ENCODE results near the gene POLR2M. TPM values are rescaled to one million over a fixed set of nuclear protein-coding genes. Genes with fewer than 3 reads are reported as not detected.

POLR2M gene
- total and polyA plus RNA-seq, 10 of the 15 experiments (the other 5 are each of a cell fraction or from before 2014, with no cell fraction given) = 5.8 to 364 (median 23.7) TPM

DNA sequence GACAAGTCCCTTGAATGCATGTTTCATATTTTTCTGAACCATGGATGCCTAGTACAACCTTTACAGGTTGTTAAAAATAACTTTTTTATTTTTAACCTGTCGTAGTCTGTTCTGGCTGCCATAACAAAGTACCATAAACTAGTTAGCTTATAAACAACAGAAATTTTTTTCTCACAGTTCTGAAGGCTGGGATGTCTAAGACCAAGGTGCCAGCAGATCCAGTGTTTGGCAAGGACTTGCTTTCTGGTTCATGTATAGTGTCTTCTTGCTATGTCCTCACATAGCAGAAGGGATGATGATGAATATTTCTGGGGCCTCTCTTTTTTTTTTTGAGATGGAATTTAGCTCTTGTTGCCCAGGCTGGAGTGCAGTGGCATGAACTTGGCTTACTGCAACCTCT is 23.0 kb upstream of the POLR2M start (continued):
- TF ChIP-seq CUX1 (IDR thresholded peaks at IDR 0.05; ENCODE audit: insufficient replicate concordance, low read depth, low read length) (no peak), BCLAF1 (IDR thresholded peaks at IDR 0.05) (no peak), ZNF274 (IDR thresholded peaks at IDR 0.05; ENCODE audit: insufficient read depth, insufficient read length) (no peak), IRF4 (IDR thresholded peaks at IDR 0.05; ENCODE audit: low read depth, low read length) (no peak), ZNF24 (IDR thresholded peaks at IDR 0.05) (no peak), KAT2A (conservative IDR thresholded peaks at IDR 0.05; ENCODE audit: control insufficient read depth, low read depth, low read length) (no peak)
